Measurements from ENCODE around the gene SGIP1. TPM values are rescaled to one million over a fixed set of nuclear protein-coding genes. Genes with fewer than 3 reads are reported as not detected.

The SGIP1 gene
- polyA plus RNA-seq, 1 of the 3 experiments (the other 2 are of a cell fraction): 15.5 TPM

GRCh38 chr1:66729119-66729518 lies 195.2 kb downstream of the SGIP1 start:
- Histone ChIP-seq H3K9me3 (no peaks in the 10 kb centered on the region), H3K9ac (no peak overlapping the region), H4K20me1 (ENCODE audit: insufficient read depth) (no peaks in the 10 kb centered on the region), H2AFZ (ENCODE audit: low read depth) (no peak overlapping the region), H3K4me3 (ENCODE audit: low read depth in 2 of 2, low read length in 1 of 2) (no peak overlapping the region), H3K9me2 (no peaks in the 10 kb centered on the region), H3K27me3 (ENCODE audit: insufficient read depth) (no peaks in the 10 kb centered on the region), H3K79me2 (ENCODE audit: insufficient read depth) (no peaks in the 10 kb centered on the region), H3K36me3 (replicated peaks in 1 of 2; ENCODE audit: control insufficient read depth in 1 of 2, insufficient read depth in 2 of 2, low read length in 1 of 2) (peaks cover 0 to 14% of the 10 kb centered on the region in 2 experiments), H3K4me2 (no peak overlapping the region), H3K4me1 (ENCODE audit: control insufficient read depth in 1 of 2, insufficient read depth in 2 of 2, low read depth in 1 of 2, low read length in 1 of 2) (peaks cover 5 to 29% of the 10 kb centered on the region in 2 experiments; a peak in 3 of 4 replicates), H3F3A (replicated peaks; ENCODE audit: insufficient read depth) (peaks cover 21% of the 10 kb centered on the region), H3K27ac (ENCODE audit: low read depth in 2 of 2, low read length in 1 of 2) (peak overlapping the region in 1 of 2 experiments; percentile 47; a peak in 2 of 4 replicates)
- TF ChIP-seq PBX3 (IDR thresholded peaks at IDR 0.05) (peak; percentile 45), TEAD4 (IDR thresholded peaks at IDR 0.05; ENCODE audit: borderline replicate concordance, insufficient read depth) (no peak), NFIC (IDR thresholded peaks at IDR 0.05; ENCODE audit: borderline replicate concordance) (peak; percentile 34; the same call in 1 of the 2 replicates), TCF12 (IDR thresholded peaks at IDR 0.05) (peak; percentile 40; the same call in 1 of the 2 replicates)
- DNase-seq: no peak
- ChIA-PET POLR2A (no interaction called here), CTCF (interaction anchor here (2.6 kb wide), 1 partner anchor 283 kb away, joined by 9 read pairs; no protein-coding TSS in a partner anchor)
- WGBS (ENCODE audit: low lambda C conversion rate): 59% methylated on average over 6 of the region's 6 CpGs

- WGBS (ENCODE audit: low lambda C conversion rate): 90% methylated on average over 3 of the region's 3 CpGs
- Histone ChIP-seq H3K79me2 (ENCODE audit: insufficient read depth) (no peaks in the 10 kb centered on the region), H3K36me3 (replicated peaks in 1 of 2; ENCODE audit: control insufficient read depth in 1 of 2, insufficient read depth in 2 of 2, low read length in 1 of 2) (peaks cover 0 to 14% of the 10 kb centered on the region in 2 experiments), H3K9me3 (no peaks in the 10 kb centered on the region), H3K9me2 (no peaks in the 10 kb centered on the region), H3K4me2 (no peak overlapping the region), H3K4me3 (ENCODE audit: low read depth in 2 of 2, low read length in 1 of 2) (no peak overlapping the region), H3F3A (replicated peaks; ENCODE audit: insufficient read depth) (peaks cover 21% of the 10 kb centered on the region), H4K20me1 (ENCODE audit: insufficient read depth) (no peaks in the 10 kb centered on the region), H3K4me1 (ENCODE audit: control insufficient read depth in 1 of 2, insufficient read depth in 2 of 2, low read depth in 1 of 2, low read length in 1 of 2) (peaks cover 5 to 24% of the 10 kb centered on the region in 2 experiments; a peak in 3 of 4 replicates), H3K27me3 (ENCODE audit: insufficient read depth) (no peaks in the 10 kb centered on the region), H3K9ac (no peak overlapping the region), H2AFZ (ENCODE audit: low read depth) (no peak overlapping the region), H3K27ac (ENCODE audit: low read depth in 2 of 2, low read length in 1 of 2) (peak overlapping the region in 1 of 2 experiments; percentile 47; a peak in 2 of 4 replicates)
- TF ChIP-seq TEAD4 (IDR thresholded peaks at IDR 0.05; ENCODE audit: borderline replicate concordance, insufficient read depth): no peak
- TF ChIP-seq ELF1 (IDR thresholded peaks at IDR 0.05): no peak
- TF ChIP-seq TCF12 (IDR thresholded peaks at IDR 0.05): no peak
- TF ChIP-seq POLR2AphosphoS5 (IDR thresholded peaks at IDR 0.05; ENCODE audit: low read depth, low read length): no peak
- no peak for TF ChIP-seq USF1 (IDR thresholded peaks at IDR 0.05; ENCODE audit: borderline replicate concordance, low read depth)
- TF ChIP-seq FOXM1 (IDR thresholded peaks at IDR 0.05; ENCODE audit: low read depth): no peak
- TF ChIP-seq SMC3 (IDR thresholded peaks at IDR 0.05; ENCODE audit: low read depth, low read length): no peak
- TF ChIP-seq USF2 (IDR thresholded peaks at IDR 0.05; ENCODE audit: borderline replicate concordance, low read depth, low read length): no peak
- TF ChIP-seq CHD2 (IDR thresholded peaks at IDR 0.05; ENCODE audit: low read length, partially characterized antibody): no peak
- no peak for TF ChIP-seq JUND (IDR thresholded peaks at IDR 0.05)
- no peak for DNase-seq
- CTCF ChIA-PET: interaction anchor here (2.6 kb wide), 1 partner anchor 283 kb away, joined by 9 read pairs; no protein-coding TSS in a partner anchor
- POLR2A ChIA-PET: no interaction called here
Observed at GRCh38 chr1:66729523-66729922, 195.6 kb downstream of the SGIP1 start.

Data from SK-N-SH (cell line).